HL-60/S4 treated with phorbol 12-myristate 13-acetate at 8.2 ng/mL for 4 days and 3 days (cell line): ENCODE measurements around the gene ABO.
"Not testable (repeated sequence)": the region's sequence is repeated elsewhere in the genome, so short reads cannot be mapped to it uniquely, and the experiment has no call there.

Source experiments
- in situ Hi-C: fragments of 300-500 bp; cut with MboI; formaldehyde crosslinking; loops from 2 replicates; pipeline ENCODE4 v1.15.0; 2022; ENCODE audit warnings: low sequenced_read_pairs

The ABO gene

DNA sequence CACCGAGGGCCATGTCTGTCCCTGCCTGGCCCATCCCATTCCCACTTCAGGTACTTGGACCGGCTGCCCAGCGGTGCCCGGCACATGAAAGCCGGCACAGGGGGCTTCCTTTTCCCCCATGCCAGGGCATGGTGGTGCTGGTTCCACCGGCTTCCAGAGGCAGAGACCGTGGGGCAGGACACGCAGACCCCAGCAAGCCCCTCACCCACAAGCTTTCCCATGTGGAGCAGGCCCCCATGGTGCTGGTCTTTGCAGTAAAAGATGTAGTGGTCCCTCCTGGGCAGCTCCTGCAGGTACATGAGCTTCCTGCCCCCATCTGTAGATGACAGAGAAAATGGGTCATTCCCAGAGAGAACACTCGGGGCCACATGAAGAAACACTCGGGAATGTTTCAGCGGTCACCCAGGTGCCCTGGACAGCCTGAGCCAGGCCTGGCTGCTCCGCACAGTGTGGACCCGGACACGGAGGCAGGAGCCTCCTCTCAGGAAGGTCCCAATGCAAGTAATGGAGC is 67.9 kb downstream of the ABO start:
- in situ Hi-C loops, result no loop called here

DNA sequence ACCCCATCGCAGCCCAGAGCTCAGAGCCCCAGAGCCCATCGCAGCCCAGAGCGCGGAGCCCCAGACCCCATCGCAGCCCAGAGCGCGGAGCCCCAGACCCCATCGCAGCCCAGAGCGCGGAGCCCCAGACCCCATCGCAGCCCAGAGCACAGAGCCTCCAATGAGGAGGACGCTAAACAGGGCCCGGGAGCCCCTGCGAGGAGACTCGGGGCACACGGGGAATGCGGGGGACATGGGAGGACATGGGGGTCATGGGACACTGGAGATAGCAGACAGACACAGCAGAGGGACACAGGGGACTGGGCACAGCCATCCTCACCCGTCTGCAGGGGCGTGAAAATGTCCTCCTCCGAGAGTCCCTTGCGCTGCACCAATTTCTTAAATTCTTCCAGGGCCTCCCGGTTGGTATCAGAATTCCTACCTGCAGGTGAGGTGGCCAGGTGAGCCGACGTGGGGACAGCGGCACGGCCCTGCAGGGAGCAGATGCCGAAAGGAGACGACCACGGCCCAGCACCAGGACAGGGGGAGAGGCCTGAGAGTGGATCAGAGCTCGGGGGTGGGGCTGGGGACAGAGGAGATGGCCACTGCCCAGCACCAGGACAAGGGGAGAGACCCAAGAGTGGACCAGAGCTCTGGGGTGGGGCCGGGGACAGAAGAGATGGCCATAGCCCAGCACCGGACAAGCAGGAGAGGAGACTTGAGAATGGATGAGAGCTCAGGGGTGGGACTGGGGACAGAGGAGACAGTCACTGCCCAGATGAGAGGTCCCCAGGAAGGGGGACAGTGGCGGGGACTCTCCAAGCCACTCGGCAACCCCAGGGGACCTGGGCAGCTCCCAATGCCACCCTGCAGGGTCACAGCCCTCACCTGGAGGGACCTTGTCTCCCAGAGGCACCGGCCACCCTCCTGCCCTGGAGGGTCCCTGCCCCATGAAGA is 68.7 kb downstream of the ABO start:
- in situ Hi-C loops, result no loop called here

- in situ Hi-C loops, result not testable (repeated sequence)
These were observed 69.5 kb downstream of the ABO start for GRCh38 chr9:133205481-133205887.
